SU-DHL-6 (cell line): ENCODE data around the gene TRIM59.

Source experiments
- H2AFZ ChIP-seq: fragments of 200-600 bp; sonication (generic); 2 replicates; pipeline ENCODE4 v1.6.1; 2014; ENCODE audit warnings: low read depth, mild to moderate bottlenecking, moderate library complexity, mixed read lengths, antibody characterized with exemption, low read length; ENCODE audit not compliant: severe bottlenecking
- H3F3A ChIP-seq: fragments of 200-600 bp; shearing (Covaris generic); 2 replicates; pipeline ENCODE4 v1.6.0; 2016; ENCODE audit warnings: antibody characterized with exemption, mild to moderate bottlenecking; ENCODE audit not compliant: insufficient read depth
- H3K27ac ChIP-seq: fragments of 200-600 bp; sonication (generic); 2 replicates; pipeline ENCODE4 v1.5.1; 2016; ENCODE audit warnings: low read depth, mild to moderate bottlenecking, low read length, moderate library complexity, mixed read lengths
- H3K27me3 ChIP-seq: fragments of 200-600 bp; sonication (generic), shearing (Covaris generic); 2 replicates; pipeline ENCODE4 v1.6.0; 2014; ENCODE audit warnings: mild to moderate bottlenecking, low read length
- H3K36me3 ChIP-seq: fragments of 200-600 bp; sonication (generic); 2 replicates; pipeline ENCODE4 v1.6.1; 2014; ENCODE audit warnings: mild to moderate bottlenecking, low read length, mixed read lengths
- H3K4me2 ChIP-seq: fragments of 300-600, 200-600 bp; shearing (Covaris generic), sonication (generic); 2 replicates; pipeline ENCODE4 v1.6.0; 2014; ENCODE audit warnings: low read length, low read depth, mild to moderate bottlenecking; ENCODE audit not compliant: poor library complexity, severe bottlenecking
- H3K4me3 ChIP-seq: fragments of 200-600 bp; sonication (generic); 2 replicates; pipeline ENCODE4 v1.5.1; 2014; ENCODE audit warnings: antibody characterized with exemption, low read length, mild to moderate bottlenecking, mixed read lengths; ENCODE audit not compliant: insufficient read depth, poor library complexity, severe bottlenecking
- H3K79me2 ChIP-seq: fragments of 200-600 bp; sonication (generic); 2 replicates; pipeline ENCODE4 v1.6.1; 2014; ENCODE audit warnings: mild to moderate bottlenecking, low read length, moderate library complexity; ENCODE audit not compliant: insufficient read depth
- H3K9ac ChIP-seq: fragments of 200-600 bp; sonication (generic); 2 replicates; pipeline ENCODE4 v1.7.0; 2014; ENCODE audit warnings: mild to moderate bottlenecking, low read length
- H3K9me2 ChIP-seq: fragments of 200-600 bp; sonication (generic); replicated peaks from 2 replicates; pipeline ENCODE4 v1.6.1; 2014; ENCODE audit warnings: low read length; ENCODE audit not compliant: insufficient read depth
- H3K9me3 ChIP-seq: fragments of 200-600 bp; sonication (generic); 2 replicates; pipeline ENCODE4 v1.6.1; 2014; ENCODE audit warnings: low read length, mixed read lengths; ENCODE audit not compliant: insufficient read depth
- H4K20me1 ChIP-seq: fragments of 200-600 bp; sonication (generic); 2 replicates; pipeline ENCODE4 v1.6.1; 2014; ENCODE audit warnings: low read depth, mild to moderate bottlenecking, antibody characterized with exemption, low read length, moderate library complexity, mixed read lengths
- EZH2phosphoT487 ChIP-seq: fragments of 200-600 bp; sonication (generic), shearing (Covaris generic); conservative IDR thresholded peaks from 2 replicates; pipeline ENCODE4 v1.6.1; 2018; ENCODE audit warnings: mild to moderate bottlenecking, antibody characterized with exemption, low read length, moderate library complexity, mixed read lengths
- TF ChIP-seq, protein P1 (sequence below): fragments of 200-600 bp; sonication (generic); IDR thresholded peaks from one replicate; pipeline ENCODE4 v1.5.1; 2017; ENCODE audit warnings: antibody characterized with exemption, mild to moderate bottlenecking, low read length, moderate library complexity; ENCODE audit not compliant: insufficient read depth, poor library complexity, severe bottlenecking

Gene TRIM59

GRCh38 chr3:160393346-160394008, 56.1 kb downstream of the TRIM59 start:
- Histone ChIP-seq H3K36me3 (no peaks in the 10 kb centered on the region), H3K4me3 (no peak overlapping the region), H3F3A (no peaks in the 10 kb centered on the region), H2AFZ (no peak overlapping the region), H4K20me1 (no peaks in the 10 kb centered on the region), H3K4me2 (no peak overlapping the region), H3K9me3 (no peaks in the 10 kb centered on the region), H3K9me2 (no peaks in the 10 kb centered on the region), H3K9ac (no peak overlapping the region), H3K27ac (no peak overlapping the region), H3K79me2 (peaks cover 48% of the 10 kb centered on the region), H3K27me3 (no peaks in the 10 kb centered on the region)
- TF ChIP-seq, protein P1, sequence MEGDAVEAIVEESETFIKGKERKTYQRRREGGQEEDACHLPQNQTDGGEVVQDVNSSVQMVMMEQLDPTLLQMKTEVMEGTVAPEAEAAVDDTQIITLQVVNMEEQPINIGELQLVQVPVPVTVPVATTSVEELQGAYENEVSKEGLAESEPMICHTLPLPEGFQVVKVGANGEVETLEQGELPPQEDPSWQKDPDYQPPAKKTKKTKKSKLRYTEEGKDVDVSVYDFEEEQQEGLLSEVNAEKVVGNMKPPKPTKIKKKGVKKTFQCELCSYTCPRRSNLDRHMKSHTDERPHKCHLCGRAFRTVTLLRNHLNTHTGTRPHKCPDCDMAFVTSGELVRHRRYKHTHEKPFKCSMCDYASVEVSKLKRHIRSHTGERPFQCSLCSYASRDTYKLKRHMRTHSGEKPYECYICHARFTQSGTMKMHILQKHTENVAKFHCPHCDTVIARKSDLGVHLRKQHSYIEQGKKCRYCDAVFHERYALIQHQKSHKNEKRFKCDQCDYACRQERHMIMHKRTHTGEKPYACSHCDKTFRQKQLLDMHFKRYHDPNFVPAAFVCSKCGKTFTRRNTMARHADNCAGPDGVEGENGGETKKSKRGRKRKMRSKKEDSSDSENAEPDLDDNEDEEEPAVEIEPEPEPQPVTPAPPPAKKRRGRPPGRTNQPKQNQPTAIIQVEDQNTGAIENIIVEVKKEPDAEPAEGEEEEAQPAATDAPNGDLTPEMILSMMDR: no peak
- TF ChIP-seq EZH2phosphoT487: no peak

DNA sequence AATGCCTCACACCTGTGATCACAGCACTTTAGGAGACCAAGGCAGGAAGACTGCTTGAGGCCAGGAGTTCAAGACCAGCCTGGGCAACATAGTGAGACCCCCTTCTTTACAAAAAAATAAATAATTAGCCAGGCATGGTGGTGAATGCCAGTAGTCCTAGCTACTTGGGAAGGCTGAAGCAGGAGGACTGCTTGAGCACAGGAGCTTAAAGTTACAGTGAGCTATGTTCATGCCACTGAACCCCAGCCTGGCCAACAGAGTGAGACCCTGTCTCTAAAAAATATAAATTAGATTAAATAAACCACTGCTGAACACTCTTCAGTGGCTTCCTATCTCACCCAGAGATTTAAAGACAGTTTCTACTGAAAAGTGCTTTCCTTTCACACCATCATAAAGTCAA, 56.8 kb downstream of the TRIM59 start:
- Histone ChIP-seq H3K27ac (no peak overlapping the region), H2AFZ (no peak overlapping the region), H3K36me3 (no peaks in the 10 kb centered on the region), H3K4me3 (no peak overlapping the region), H3K79me2 (peaks cover 42% of the 10 kb centered on the region), H3F3A (no peaks in the 10 kb centered on the region), H4K20me1 (no peaks in the 10 kb centered on the region), H3K9me2 (no peaks in the 10 kb centered on the region), H3K4me2 (no peak overlapping the region), H3K27me3 (no peaks in the 10 kb centered on the region), H3K9me3 (no peaks in the 10 kb centered on the region), H3K9ac (no peak overlapping the region)
- TF ChIP-seq, protein P1: no peak
- no peak for TF ChIP-seq EZH2phosphoT487

GRCh38 chr3:160390565-160391138, 58.9 kb downstream of the TRIM59 start:
- H3K4me2 ChIP-seq: no peak overlapping the region
- H3K4me3 ChIP-seq: no peak overlapping the region
- H3K27me3 ChIP-seq: no peaks in the 10 kb centered on the region
- no peaks in the 10 kb centered on the region for H3K9me2 ChIP-seq
- no peak overlapping the region for H3K27ac ChIP-seq
- no peaks in the 10 kb centered on the region for H4K20me1 ChIP-seq
- no peak overlapping the region for H2AFZ ChIP-seq
- H3K9ac ChIP-seq: no peak overlapping the region
- no peaks in the 10 kb centered on the region for H3K36me3 ChIP-seq
- H3K9me3 ChIP-seq: no peaks in the 10 kb centered on the region
- no peaks in the 10 kb centered on the region for H3F3A ChIP-seq
- H3K79me2 ChIP-seq: peaks cover 45% of the 10 kb centered on the region
- TF ChIP-seq EZH2phosphoT487: no peak
- TF ChIP-seq, protein P1: no peak
